ENCODE results near the gene LSM2. TPM values are rescaled to one million over a fixed set of nuclear protein-coding genes. Genes with fewer than 3 reads are reported as not detected.
A peak's percentile ranks its signal among the peaks of the same experiment; 100 is the strongest.
"Not testable (repeated sequence)": the region's sequence is repeated elsewhere in the genome, so short reads cannot be mapped to it uniquely, and the experiment has no call there.

Gene LSM2
- total RNA-seq, 3 donors from 2014 or later = 163 to 192 (median 184) TPM

- not testable (repeated sequence) for DNase-seq; H3K9me3 Mint-ChIP-seq; H3K27me3 Mint-ChIP-seq (ENCODE audit: low read depth); H3K36me3 Mint-ChIP-seq (ENCODE audit: insufficient read depth); ATAC-seq
- Mint-ChIP-seq H3K4me3 (peak overlapping the region; percentile 88), H3K4me1 (ENCODE audit: low read depth) (peaks cover 59% of the 10 kb centered on the region)
Measured at GRCh38 chr6:31817929-31818511, 11.3 kb upstream of the LSM2 start.

- ATAC-seq = peak; percentile 22 to 24
Measured at GRCh38 chr6:31817133-31817928, 10.6 kb upstream of the LSM2 start.

GRCh38 chr6:31815025-31815838 lies 8.5 kb upstream of the LSM2 start, which contains the start of the genes HSPA1A and HSPA1L:
Gene HSPA1A, plus strand, starts transcription at chr6:31815543. Its CDS starts 214 bp downstream, at chr6:31815757.
Gene HSPA1L, minus strand, starts transcription at chr6:31815283. Its CDS starts 3,311 bp downstream, at chr6:31811972.
- DNase-seq (peak; percentile 43), ATAC-seq (peak; percentile 19 to 23)
- peaks cover 9% of the 10 kb centered on the region for H3K36me3 Mint-ChIP-seq (ENCODE audit: insufficient read depth)
- peaks cover 61% of the 10 kb centered on the region for H3K4me1 Mint-ChIP-seq (ENCODE audit: low read depth)
- peak within 1 kb of the TSS; percentile 86 for H3K4me3 Mint-ChIP-seq
- no peaks in the 10 kb centered on the region for H3K27me3 Mint-ChIP-seq (ENCODE audit: low read depth)
- H3K9me3 Mint-ChIP-seq = no peaks in the 10 kb centered on the region

More at GRCh38 chr6:31817133-31817928, 10.6 kb upstream of the LSM2 start:
- H3K27me3 Mint-ChIP-seq (ENCODE audit: low read depth); H3K36me3 Mint-ChIP-seq (ENCODE audit: insufficient read depth); H3K9me3 Mint-ChIP-seq; DNase-seq: not testable (repeated sequence)
- Mint-ChIP-seq H3K4me3 (peak overlapping the region; percentile 88), H3K4me1 (ENCODE audit: low read depth) (peaks cover 59% of the 10 kb centered on the region)

- H3K9me3 Mint-ChIP-seq = no peaks in the 10 kb centered on the region
- H3K36me3 Mint-ChIP-seq (ENCODE audit: insufficient read depth) = peaks cover 12% of the 10 kb centered on the region
- ATAC-seq (peak; percentile 29 to 42), DNase-seq (peak; percentile 50)
- H3K27me3 Mint-ChIP-seq (ENCODE audit: low read depth) = no peaks in the 10 kb centered on the region
- peaks cover 60% of the 10 kb centered on the region for H3K4me1 Mint-ChIP-seq (ENCODE audit: low read depth)
- peak overlapping the region; percentile 86 for H3K4me3 Mint-ChIP-seq
Measured at GRCh38 chr6:31814677-31815024, 7.9 kb upstream of the LSM2 start.

GRCh38 chr6:31813465-31813849 lies 6.7 kb upstream of the LSM2 start:
- Mint-ChIP-seq H3K4me1 (ENCODE audit: low read depth) (peaks cover 56% of the 10 kb centered on the region), H3K4me3 (peak overlapping the region; percentile 70), H3K9me3 (no peaks in the 10 kb centered on the region), H3K36me3 (ENCODE audit: insufficient read depth) (peaks cover 12% of the 10 kb centered on the region), H3K27me3 (ENCODE audit: low read depth) (no peaks in the 10 kb centered on the region)
- no peak for DNase-seq
- no peak for ATAC-seq

- H3K36me3 Mint-ChIP-seq (ENCODE audit: insufficient read depth) = peaks cover 12% of the 10 kb centered on the region
- no peaks in the 10 kb centered on the region for H3K27me3 Mint-ChIP-seq (ENCODE audit: low read depth)
- no peak for ATAC-seq
- DNase-seq = no peak
- no peak overlapping the region for H3K4me3 Mint-ChIP-seq
- H3K4me1 Mint-ChIP-seq (ENCODE audit: low read depth) = peaks cover 47% of the 10 kb centered on the region
- H3K9me3 Mint-ChIP-seq = no peaks in the 10 kb centered on the region
Measured at GRCh38 chr6:31811645-31812044, 4.9 kb upstream of the LSM2 start.

GRCh38 chr6:31808599-31808998 lies 1.8 kb upstream of the LSM2 start:
- H3K27me3 Mint-ChIP-seq (ENCODE audit: low read depth); H3K9me3 Mint-ChIP-seq; ATAC-seq; DNase-seq; H3K4me3 Mint-ChIP-seq: not testable (repeated sequence)
- peaks cover 12% of the 10 kb centered on the region for H3K36me3 Mint-ChIP-seq (ENCODE audit: insufficient read depth)
- peaks cover 43% of the 10 kb centered on the region for H3K4me1 Mint-ChIP-seq (ENCODE audit: low read depth)

- DNase-seq (no peak), ATAC-seq (peak; percentile 19 to 22)
- Mint-ChIP-seq H3K36me3 (ENCODE audit: insufficient read depth) (peaks cover 15% of the 10 kb centered on the region), H3K9me3 (no peaks in the 10 kb centered on the region), H3K4me3 (peak overlapping the region; percentile 98), H3K4me1 (ENCODE audit: low read depth) (peaks cover 24% of the 10 kb centered on the region), H3K27me3 (ENCODE audit: low read depth) (no peaks in the 10 kb centered on the region)
Measured at GRCh38 chr6:31805939-31806469, 762 bp downstream of the LSM2 start.

GRCh38 chr6:31801031-31801927 lies 5.5 kb downstream of the LSM2 start:
- not testable (repeated sequence) for H3K27me3 Mint-ChIP-seq (ENCODE audit: low read depth); ATAC-seq; H3K9me3 Mint-ChIP-seq; H3K4me3 Mint-ChIP-seq; DNase-seq; H3K36me3 Mint-ChIP-seq (ENCODE audit: insufficient read depth)
- peaks cover 33% of the 10 kb centered on the region for H3K4me1 Mint-ChIP-seq (ENCODE audit: low read depth)

- H3K4me1 Mint-ChIP-seq (ENCODE audit: low read depth) = peaks cover 30% of the 10 kb centered on the region
- no peaks in the 10 kb centered on the region for H3K9me3 Mint-ChIP-seq
- ATAC-seq (no peak), DNase-seq (no peak)
- H3K36me3 Mint-ChIP-seq (ENCODE audit: insufficient read depth) = peaks cover 9% of the 10 kb centered on the region
- H3K27me3 Mint-ChIP-seq (ENCODE audit: low read depth) = no peaks in the 10 kb centered on the region
- no peak overlapping the region for H3K4me3 Mint-ChIP-seq
Measured at GRCh38 chr6:31799781-31800180, 7.0 kb downstream of the LSM2 start.

- no peak for ATAC-seq
- peaks cover 35% of the 10 kb centered on the region for H3K4me1 Mint-ChIP-seq (ENCODE audit: low read depth)
- no peaks in the 10 kb centered on the region for H3K27me3 Mint-ChIP-seq (ENCODE audit: low read depth)
- H3K9me3 Mint-ChIP-seq = no peaks in the 10 kb centered on the region
- H3K4me3 Mint-ChIP-seq = peak overlapping the region; percentile 37
- H3K36me3 Mint-ChIP-seq (ENCODE audit: insufficient read depth) = peaks cover 5% of the 10 kb centered on the region
- no peak for DNase-seq
Measured at GRCh38 chr6:31797588-31797987, 9.2 kb downstream of the LSM2 start.

GRCh38 chr6:31796993-31797385 lies 9.8 kb downstream of the LSM2 start:
- DNase-seq (no peak), ATAC-seq (no peak)
- no peaks in the 10 kb centered on the region for H3K27me3 Mint-ChIP-seq (ENCODE audit: low read depth)
- H3K36me3 Mint-ChIP-seq (ENCODE audit: insufficient read depth) = peaks cover 5% of the 10 kb centered on the region
- peaks cover 35% of the 10 kb centered on the region for H3K4me1 Mint-ChIP-seq (ENCODE audit: low read depth)
- peak overlapping the region; percentile 67 for H3K4me3 Mint-ChIP-seq
- H3K9me3 Mint-ChIP-seq = no peaks in the 10 kb centered on the region

GRCh38 chr6:31795616-31796298 lies 11.0 kb downstream of the LSM2 start, which contains the start of gene VARS1:
Gene VARS1, minus strand, starts transcription at chr6:31795752. Its CDS starts 535 bp downstream, at chr6:31795217.
- ATAC-seq = peak; percentile 92
- no peaks in the 10 kb centered on the region for H3K9me3 Mint-ChIP-seq
- no peaks in the 10 kb centered on the region for H3K27me3 Mint-ChIP-seq (ENCODE audit: low read depth)
- peak within 1 kb of the TSS; percentile 99 for H3K4me3 Mint-ChIP-seq
- H3K4me1 Mint-ChIP-seq (ENCODE audit: low read depth) = peaks cover 41% of the 10 kb centered on the region
- DNase-seq = peak; percentile 79
- H3K36me3 Mint-ChIP-seq (ENCODE audit: insufficient read depth) = peaks cover 9% of the 10 kb centered on the region
